GM21360 (cell line): Measurements from ENCODE around the gene SSNA1.

Source experiments
- ATAC-seq: cut with Tn5 transposase; IDR thresholded peaks from one replicate; pipeline ENCODE4 v1.9.1; 2021; ENCODE audit warnings: mild to moderate bottlenecking, moderate library complexity; ENCODE audit not compliant: unreplicated experiment

SSNA1 gene

DNA sequence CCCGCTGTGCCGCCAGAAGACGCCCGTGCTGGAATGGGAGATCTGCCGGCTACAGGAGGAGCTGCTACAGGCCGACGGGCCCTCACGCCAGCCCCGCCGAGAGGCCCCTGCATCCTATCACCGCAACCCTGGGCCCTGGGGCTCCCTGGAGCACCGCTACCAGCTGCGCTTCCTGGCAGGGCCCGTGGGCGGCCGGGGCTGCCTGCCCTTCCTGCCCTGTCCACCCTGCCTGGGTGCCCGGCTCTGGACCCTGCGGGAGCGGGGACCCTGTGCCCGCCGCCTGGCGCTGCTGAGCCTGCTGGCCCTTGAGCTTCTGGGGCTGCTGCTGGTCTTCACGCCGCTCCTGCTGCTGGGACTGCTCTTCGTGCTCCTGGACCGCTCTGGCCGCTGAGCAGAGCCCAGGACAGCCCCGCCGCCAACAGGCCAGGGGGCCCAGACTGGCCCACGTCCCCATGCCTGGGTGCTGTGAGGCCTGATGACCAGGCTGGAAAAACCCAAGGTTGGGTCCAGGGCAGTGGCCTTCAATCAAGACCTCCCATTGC is 29.8 kb downstream of the SSNA1 start:
- no peak for ATAC-seq

DNA sequence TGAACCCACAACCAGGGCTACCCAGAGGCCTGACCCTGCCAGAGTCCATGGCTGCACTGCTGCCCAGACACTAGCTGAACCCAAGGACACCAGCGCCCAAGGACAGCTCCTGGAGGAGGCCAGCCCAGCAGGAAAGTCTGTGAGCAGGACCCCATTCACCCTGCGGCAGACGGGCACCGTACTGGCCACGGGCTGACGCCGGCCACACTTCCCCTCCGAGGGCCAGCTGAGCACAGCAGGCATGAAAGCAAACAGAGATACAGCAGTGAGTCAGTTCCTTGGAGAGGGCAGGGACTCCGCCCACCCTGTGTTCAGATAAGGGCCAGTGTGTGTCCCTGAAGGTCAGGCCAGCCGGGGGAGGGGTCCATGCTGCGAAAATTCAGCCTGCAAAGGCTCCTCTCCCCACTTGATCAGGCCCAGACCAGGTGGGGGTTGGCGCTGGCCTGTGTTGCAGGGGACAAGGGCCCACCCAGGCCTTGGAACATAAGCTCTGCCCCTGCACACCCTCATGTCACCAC is 30.3 kb downstream of the SSNA1 start:
- ATAC-seq = no peak

DNA sequence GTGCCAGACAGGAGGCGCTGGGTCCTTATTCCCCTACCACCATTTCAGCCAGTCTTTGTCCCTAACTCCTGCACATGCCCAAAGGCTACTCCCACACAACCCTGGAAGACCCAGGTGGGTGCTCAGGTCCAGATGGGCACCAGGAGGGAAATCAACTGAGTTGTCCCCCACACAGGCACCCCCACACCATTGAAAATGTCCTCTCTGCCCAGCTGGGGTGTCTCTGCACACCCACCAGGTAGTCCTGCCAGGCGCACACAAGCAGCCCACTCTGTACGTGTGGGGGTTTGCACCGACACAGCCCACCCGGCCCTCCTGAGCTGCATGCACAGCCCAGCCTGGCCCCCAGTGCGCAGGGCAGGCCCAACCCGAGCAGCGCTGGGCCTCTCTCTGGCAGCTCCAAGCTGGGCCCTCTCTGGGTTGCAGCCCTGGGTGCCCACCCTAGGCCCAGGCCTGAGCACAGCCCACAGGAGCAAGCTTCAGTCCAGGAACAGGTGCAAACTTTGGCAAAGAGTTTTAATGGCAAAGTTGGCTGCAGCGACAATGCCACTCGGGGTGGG is 31.4 kb downstream of the SSNA1 start:
- no peak for ATAC-seq

DNA sequence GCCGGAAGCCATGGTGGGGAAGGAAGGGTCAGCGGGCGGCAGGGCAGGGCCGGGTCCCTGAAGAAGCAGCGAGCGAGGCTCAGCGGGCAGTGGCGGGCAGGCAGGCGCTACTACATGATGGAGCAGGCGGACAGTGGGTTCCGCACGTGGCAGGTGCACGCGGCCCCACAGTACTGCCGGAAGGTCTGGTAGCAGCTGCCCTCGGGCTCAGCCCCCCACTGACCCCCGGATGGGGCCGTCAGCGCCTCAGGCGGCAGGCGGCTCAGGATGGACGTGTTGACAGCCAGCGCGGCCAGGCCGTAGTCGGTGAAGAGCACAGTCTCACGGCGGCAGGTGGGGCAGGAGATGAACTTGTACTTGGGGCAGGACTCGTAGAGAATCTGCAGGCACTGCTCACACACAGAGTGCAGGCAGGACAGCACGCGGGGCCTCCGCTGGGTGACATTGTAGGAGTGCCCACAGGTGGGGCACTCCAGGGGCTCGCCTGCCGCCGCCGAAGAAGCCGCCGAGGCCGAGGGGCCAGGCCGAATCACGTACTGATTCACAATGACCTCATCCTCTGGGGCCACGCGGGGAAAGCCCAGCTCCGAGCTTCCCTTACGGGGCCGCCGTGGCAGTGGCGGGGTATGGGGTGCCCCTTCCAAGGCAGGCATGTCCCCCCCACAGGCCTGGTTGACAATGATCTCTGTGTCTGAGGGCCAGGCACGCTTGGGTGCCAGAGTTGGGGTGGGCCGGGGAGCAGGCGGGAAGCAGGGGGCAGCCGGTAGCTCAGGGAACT is 32.0 kb downstream of the SSNA1 start:
- no peak for ATAC-seq

DNA sequence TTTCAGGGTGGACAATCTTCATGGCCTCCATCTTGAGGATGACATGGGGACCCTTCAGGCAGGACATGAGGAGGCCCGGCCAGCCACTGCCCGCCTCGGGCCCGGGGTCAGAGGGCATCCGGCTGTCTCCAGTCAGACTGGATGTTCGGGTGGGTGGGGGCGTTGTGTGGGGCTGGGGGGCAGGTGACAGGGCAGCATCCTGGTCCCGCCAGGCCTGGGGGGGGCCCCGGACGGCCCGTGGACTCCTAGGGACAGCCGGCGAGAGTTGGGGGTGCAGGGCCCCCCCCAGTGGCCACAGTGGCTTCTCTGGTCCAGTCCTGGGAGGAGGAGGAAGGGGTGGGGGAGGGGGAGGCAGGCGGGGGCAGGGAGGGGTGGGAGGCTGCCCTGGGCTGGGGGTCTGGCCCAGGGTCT is 32.6 kb downstream of the SSNA1 start:
- no peak for ATAC-seq

DNA sequence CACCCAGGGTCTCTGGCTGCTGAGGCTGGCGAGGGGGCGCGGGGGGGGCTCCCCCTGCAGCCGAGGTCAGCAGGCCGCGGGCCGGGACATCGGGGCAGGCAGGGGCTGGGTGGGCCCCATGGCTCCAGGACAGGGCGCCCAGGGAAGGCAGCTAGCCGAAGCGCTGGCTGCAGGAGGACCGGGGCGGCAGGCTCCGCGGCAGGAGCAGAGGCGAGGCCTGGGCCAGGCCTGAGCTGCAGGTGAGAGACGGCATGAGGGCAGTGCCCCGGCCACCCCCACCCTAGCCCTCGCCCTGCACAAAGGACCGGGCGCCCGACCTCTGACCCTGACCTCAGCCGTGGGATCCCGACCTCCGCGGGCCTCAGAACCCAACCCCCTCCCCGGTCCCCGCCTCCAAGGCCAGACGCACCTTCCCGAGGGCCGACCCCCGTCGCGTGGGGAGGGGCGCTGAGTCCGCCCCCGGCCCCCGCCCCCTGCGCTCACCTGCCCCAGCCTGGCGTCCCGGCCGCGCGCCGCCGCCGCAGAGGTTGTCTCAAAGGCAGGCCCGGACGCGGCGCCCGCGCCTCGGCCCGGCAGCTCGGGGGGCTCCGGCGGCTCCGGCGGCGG is 33.1 kb downstream of the SSNA1 start:
- no peak for ATAC-seq

DNA sequence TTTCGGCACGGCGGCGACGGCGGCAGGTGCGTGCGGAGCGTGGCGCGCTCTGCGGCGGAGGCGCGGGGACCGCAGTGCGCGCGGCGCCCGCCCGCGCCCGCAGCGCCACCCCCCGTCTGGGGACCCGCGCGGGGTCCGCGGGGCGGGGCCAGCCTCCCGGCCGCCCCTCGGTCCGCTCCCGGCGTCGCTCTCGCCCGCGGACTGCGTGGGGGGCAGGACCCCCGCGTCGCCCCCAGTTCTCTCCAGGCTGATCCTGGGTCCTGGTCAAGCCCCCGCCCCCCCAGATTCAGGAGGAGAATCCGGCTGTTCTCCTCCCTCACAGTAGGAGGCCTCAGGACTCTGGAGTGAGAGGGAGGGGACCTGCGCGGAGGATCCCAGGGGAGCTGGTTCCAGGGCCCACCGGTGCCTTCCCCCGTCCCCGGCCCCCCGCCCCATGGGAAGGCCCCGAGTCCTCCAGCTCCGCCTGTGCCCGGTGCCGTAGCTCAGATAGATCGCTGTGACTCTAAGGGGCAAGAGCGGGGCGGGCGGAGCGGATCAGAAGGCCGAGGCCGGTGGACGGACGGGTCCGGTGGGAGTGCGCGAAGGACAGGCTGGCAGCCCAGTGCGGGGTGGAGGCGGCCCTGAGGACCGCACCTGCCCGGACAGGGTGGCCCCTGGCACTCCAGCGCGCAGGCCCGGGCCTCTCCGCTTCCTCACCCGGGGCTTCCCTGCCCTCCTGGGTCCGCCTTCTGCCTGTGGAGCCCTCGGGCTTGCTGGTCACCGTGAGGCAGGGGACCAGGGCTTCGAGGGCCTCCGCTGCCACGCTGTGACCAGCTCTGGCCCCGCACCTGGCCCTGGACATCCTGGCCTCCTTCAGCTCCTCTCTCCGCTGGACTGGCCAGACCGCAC is 34.0 kb downstream of the SSNA1 start, which contains the start of gene RNF208:
Gene RNF208, minus strand, starts transcription at position 51 of the 888 bp plus-strand sequence. CDS start 1,028 bp downstream, outside the sequence.
- ATAC-seq = no peak

DNA sequence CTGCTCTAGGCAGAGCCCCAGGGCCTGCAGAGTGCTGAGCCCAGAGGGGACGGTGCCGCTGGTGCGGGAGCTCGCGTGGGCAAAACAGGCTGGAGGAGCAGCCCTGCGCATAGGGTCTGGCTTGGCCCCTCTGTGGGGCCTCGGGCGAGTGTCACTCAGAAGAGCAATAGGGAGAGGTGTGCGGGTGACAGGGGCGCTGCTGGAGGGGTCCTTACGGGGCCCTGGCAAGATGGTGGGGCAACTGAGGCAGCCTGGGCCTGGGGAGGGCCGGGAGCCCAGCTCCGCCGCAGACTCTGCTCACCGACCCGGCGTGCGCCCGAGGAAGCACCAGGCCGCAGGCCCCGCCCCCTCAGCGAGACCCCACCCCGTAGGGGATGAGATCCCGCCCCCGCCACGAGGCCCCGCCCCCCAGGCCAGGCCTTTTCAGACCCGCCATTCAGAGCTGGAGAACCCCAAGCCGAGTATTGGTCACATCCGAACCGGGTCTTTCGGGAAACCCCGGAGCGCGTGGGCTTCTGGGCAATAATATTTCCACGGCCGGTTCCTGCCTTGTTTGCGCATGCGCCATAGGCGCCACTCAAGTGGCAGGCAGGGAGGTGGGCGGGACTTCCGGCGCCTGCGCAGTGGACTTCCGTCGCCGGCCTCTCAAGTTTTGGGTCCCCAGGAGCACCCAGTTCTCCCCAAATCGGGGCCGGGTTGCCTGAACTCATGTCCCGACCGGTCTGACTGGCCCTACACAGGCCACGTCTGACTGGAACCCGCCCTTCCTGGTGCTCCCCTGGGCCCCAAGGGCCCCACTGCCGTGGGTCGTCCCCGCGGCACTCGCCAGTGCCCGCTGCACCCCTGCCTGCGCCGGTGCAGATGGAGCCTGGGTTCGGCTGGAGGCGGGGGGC is 34.8 kb downstream of the SSNA1 start:
- peak; percentile 66 for ATAC-seq

DNA sequence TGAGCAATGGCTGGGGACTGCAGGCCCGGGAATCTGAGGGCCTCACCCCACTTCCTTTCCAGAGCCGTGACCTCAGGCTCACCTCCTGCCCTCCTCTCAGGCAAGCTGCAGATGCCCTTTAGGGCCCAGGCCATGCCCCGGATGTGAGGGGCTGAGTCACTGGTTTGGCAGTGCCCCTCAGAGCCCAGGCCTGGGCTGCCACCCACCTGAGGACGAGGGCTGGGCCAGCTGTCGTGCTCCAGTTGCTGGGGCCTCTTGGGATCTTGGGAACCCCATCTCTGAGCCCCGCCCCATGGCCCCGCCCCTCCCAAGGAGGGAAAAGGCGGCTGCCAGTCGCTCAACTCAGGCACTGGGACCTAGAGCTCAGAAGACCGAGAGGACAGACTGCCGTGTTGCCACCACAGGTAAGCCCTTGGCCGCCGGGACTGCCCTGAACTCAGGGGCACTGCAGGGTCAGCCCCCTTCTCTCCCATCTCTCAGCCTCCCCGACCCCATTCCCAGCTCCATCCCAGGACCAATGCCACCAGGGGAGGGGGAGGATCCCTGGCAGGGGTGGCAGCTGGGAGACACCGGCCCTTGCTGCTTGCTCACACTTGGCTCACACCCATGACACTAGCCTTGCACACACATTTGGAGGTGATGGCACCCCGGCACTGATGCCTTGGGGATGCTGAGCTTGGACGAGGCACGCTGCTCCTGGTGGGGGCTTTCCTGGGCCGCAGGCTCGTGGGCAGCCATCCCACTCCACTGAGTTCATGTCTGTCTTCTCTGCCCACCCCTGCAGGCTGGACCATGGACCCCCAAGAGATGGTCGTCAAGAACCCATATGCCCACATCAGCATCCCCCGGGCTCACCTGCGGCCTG is 36.6 kb downstream of the SSNA1 start, which contains the start of gene CYSRT1:
Gene CYSRT1, plus strand, starts transcription at position 345 of the 865 bp plus-strand sequence. Its CDS starts 448 bp downstream, at position 793.
- no peak for ATAC-seq

DNA sequence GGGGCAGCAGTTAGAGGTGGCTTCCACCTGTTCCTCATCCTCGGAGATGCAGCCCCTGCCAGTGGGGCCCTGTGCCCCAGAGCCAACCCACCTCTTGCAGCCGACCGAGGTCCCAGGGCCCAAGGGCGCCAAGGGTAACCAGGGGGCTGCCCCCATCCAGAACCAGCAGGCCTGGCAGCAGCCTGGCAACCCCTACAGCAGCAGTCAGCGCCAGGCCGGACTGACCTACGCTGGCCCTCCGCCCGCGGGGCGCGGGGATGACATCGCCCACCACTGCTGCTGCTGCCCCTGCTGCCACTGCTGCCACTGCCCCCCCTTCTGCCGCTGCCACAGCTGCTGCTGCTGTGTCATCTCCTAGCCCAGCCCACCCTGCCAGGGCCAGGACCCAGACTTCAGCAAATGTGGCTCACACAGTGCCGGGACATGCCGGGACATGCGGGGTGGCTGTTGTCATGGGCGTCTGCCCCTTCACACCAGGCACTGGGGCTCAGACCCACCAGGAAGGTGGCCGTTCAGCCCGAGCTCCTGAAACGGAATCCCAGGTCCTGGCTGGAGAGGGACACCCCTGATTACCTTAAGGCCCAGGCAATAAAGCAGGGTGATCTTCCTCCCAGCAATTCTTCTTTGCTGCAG is 37.3 kb downstream of the SSNA1 start:
- no peak for ATAC-seq

DNA sequence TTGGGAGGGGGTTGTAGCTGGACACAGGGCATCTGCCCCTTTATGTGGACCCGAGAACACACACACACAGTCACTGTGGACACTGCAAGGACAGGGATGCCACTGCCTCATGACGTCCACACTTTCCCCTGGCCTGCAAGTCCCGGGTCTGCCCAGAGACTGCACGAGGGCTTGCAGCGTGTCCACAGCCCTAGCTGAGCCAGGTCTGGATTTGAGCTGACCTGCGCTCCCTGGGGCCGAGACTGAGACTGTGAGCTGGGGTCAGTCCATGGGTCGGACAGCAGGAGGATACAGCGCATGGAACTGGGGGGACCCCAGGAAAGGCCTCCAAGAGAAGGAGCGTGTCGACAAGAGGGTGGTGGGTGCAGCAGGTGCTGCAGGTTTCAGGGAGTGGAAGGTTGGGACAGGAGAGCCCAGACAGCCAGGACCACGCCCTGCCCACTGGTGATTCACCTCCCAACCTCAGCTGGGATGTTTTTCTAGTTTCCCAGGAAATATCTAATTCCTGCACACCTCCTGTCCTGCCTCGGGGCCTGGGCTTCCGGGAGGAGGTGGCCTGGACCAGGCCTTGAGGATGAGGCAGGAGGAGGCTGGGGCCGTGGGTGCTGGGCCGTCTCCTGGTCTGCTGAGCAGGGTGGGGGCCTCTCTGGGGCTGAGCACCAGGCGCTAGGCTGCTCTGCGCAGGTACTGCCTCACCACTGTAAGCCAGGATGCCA is 38.0 kb downstream of the SSNA1 start:
- no peak for ATAC-seq

DNA sequence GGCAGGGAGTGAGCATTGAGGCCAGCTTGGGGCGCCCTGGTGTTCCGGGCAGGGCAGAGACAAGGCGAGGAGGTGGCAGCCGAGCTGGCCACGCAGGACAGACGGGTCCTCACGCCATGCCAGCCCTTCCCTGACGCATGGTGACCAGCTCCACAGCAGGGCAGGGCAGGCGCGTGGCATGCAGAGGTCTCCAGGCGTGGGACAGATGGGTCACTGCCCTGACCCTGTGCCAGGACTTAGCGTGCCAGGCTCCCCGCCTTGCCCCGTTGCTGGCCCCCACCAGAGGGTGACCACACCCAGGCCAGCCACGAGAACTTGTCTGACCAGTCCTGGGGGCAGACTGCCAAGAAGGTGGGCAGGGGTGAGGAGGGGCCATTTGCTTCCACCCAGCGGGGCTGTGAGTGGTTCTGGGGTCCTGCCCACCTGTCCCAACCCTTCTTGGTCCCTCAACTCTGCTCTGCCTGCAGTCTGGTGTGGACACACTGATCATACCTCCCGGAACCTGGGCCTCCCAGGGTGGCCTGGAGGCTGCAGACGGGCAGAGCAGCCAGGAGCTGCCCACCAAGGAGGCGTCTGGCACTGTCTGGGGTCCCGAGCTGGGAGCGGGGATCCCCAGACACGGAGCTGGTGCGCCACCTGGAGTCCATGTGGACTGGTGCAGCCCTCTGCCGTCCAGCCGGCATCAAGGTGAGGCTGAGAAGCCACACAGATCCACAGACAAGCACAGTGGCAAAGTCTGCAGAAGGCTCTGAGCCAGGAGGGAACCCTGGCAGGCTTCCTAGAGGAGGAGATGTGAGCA is 38.8 kb downstream of the SSNA1 start, which contains the start of gene RNF224:
Gene RNF224, plus strand, starts transcription at position 449 of the 799 bp plus-strand sequence. CDS start 834 bp downstream, outside the sequence.
- ATAC-seq = no peak

DNA sequence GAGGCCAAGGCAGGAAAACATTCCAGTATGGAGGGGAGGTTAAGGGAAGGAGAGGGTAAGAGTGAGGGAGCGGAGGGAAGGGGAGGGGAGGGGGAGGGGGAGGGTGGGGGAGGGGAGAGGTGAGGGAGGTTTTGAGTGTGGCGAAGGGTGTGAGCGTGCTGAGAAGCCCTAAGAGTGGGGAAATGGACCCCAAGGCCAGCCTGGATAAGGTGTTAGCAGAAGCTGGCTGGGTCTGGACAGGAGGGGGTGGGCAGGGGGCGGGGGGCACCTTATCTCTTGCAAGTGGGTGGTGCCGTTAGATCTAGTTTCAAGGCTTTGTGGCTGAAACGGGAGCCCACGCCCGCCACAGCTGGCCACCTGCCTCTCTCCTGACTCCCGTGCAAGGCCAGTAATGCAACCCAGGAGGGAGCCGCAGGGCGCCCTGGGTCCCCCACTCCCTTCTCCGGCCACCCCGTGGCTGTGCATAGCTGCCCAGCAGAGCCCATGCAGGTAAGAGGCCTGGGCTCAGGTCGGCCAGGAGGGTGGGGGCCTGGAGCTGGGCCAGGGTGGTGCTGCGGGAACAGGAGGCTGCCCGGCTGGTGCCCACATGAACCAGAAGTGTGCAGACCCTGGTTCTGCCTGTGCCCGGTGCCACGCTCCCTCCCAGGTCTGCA is 39.5 kb downstream of the SSNA1 start:
- ATAC-seq = no peak

DNA sequence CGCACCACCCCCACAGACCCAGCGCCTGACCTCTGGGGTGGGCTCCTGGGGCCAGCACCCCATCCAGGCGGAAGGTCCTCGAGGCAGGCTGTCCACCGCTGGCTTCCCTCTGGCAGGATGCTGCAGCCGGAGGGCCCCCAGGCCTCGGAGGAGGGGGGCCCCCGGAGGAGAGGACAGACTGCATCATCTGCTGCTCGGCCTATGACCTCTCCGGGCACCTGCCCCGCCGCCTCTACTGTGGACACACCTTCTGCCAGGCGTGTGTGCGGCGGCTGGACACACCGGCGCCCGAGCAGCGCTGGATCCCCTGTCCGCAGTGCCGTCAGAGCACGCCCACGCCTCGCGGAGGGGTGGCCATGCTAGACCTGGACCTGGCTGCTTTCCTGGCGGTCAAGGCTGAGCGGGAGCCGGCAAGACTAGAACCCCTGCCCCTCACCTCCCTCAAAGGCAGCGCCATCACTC is 40.1 kb downstream of the SSNA1 start:
- no peak for ATAC-seq

DNA sequence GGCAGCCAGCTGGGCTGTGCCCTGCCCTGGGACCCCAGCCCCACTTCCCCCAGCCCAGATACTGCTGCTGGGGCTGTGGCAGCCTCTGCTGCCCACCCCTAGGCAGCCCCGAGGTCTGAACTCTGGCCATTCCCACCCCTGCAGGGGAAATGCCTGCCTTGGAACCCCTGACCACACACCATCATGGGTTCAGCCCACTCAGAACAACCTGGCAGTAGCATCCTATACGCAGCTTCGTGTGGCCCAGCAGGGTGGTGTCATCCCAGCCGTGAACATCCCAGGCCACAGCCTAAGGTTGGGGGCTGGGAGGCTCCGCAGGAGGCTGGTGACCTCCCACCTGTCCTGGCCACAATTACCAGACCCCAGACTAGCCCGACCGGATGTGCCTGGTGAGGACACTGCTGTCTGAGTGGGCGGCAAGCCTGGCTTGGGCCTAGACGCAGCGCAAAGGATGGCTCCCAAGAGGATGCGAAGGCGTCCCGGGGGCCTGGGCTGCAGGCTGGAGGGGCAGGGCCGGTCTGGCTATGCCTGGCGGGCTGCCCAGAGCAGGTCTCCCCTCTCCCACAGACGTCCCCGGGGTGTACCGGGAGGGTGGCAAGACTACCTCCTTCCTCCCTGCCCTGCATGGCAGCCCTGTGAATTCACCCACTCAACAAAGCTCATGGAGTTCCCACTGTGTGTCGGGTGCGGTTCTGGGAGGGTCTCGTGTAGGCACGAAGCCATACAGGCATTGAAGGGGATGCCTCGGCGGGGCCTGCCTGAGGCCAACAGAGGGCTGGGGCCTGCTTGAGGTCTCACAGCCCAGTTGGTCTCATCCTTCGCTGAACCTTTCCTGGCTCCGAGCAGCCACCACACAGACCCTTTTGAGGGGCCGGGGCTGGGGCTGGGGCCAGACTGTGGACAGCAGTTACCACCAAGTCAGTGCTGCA is 40.8 kb downstream of the SSNA1 start:
- ATAC-seq = no peak
